Measurements from ENCODE around the gene LIFR. TPM values are rescaled to one million over a fixed set of nuclear protein-coding genes. Genes with fewer than 3 reads are reported as not detected.

LIFR gene
- total and polyA plus RNA-seq, 5 donors from 2014 or later, result not detected

DNA sequence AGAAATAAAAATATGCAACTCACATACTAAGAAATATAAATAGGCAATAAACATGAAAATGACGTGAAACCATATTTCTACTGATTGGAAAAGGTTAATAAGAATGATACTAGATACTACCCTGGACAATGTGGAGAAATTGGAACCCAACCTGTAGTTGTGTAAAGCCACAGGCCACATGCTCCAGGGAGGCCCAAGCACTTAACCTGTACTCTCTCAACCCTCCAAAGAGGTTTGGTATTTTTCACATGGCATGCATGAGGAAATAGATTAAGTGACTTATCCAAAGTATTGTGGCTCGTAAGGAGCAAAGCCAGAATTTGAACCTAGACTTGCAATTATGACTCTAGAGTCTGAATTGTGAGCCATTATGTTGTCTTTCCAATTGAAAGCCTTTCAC is 13.4 kb downstream of the LIFR start:
- no peaks in the 10 kb centered on the region for H3K9me3 ChIP-seq (ENCODE audit: control insufficient read depth in 2 of 2, low read length in 2 of 2)
- no peak overlapping the region for H3K27ac ChIP-seq (ENCODE audit: insufficient read depth, low read length, poor library complexity, severe bottlenecking)
- H3K27me3 ChIP-seq (ENCODE audit: control insufficient read depth, insufficient read depth, low read length), result peaks cover 3% of the 10 kb centered on the region
- Mint-ChIP-seq H3K9me3 (no peaks in the 10 kb centered on the region), H3K4me3 (no peak overlapping the region), H3K4me1 (no peaks in the 10 kb centered on the region), H3K27me3 (peaks cover 11% of the 10 kb centered on the region), H3K27ac (no peak overlapping the region), H3K36me3 (no peaks in the 10 kb centered on the region)
- H3K36me3 ChIP-seq (ENCODE audit: control insufficient read depth, insufficient read depth, low read length), result no peaks in the 10 kb centered on the region
- no peaks in the 10 kb centered on the region for H3K4me1 ChIP-seq (ENCODE audit: control insufficient read depth, insufficient read depth, low read length, poor library complexity, severe bottlenecking)
- ATAC-seq (ENCODE audit: low read depth in 2 of 2) (no peak), DNase-seq (no peak)
- H3K4me3 ChIP-seq (ENCODE audit: low read depth, low read length), result no peak overlapping the region

DNA sequence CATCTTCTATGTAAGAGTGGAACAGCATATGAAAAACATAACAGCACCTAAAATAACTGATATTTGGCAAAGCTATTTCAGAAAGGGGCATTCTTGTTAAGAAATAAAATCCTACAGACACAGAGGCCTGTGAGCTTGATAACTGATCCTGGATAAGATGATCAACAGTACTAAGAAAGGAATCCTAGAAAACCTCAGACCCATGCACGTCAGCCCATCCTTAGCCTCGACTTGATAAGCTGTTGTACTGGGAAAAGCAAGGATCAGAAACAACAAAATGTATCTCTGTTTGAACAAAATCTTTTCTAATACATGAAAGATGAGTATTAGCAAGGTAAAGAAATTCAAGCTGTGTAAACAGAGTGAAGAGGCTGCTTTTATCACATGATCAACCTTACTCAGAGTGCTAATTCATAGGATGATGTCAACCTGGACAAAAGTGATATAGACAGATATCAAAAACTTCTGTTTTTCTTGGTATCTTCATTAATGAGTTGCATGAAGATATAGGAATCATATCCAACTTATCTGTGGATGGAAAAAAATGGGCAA is 15.2 kb downstream of the LIFR start:
- DNase-seq (no peak), ATAC-seq (ENCODE audit: low read depth in 2 of 2) (no peak)
- no peak overlapping the region for H3K4me3 ChIP-seq (ENCODE audit: low read depth, low read length)
- H3K27ac ChIP-seq (ENCODE audit: insufficient read depth, low read length, poor library complexity, severe bottlenecking), result no peak overlapping the region
- H3K27me3 Mint-ChIP-seq, result peaks cover 12% of the 10 kb centered on the region
- peaks cover 0 to 2% (median 0%) of the 10 kb centered on the region in 7 donors for H3K9me3 Mint-ChIP-seq
- H3K4me1 ChIP-seq (ENCODE audit: control insufficient read depth, insufficient read depth, low read length, poor library complexity, severe bottlenecking), result no peaks in the 10 kb centered on the region
- no peaks in the 10 kb centered on the region for H3K36me3 Mint-ChIP-seq
- no peak overlapping the region for H3K27ac Mint-ChIP-seq
- H3K4me1 Mint-ChIP-seq, result no peaks in the 10 kb centered on the region
- no peaks in the 10 kb centered on the region for H3K36me3 ChIP-seq (ENCODE audit: control insufficient read depth, insufficient read depth, low read length)
- H3K27me3 ChIP-seq (ENCODE audit: control insufficient read depth, insufficient read depth, low read length), result peaks cover 3% of the 10 kb centered on the region
- H3K9me3 ChIP-seq (ENCODE audit: control insufficient read depth in 2 of 2, low read length in 2 of 2), result no peaks in the 10 kb centered on the region
- no peak overlapping the region for H3K4me3 Mint-ChIP-seq

DNA sequence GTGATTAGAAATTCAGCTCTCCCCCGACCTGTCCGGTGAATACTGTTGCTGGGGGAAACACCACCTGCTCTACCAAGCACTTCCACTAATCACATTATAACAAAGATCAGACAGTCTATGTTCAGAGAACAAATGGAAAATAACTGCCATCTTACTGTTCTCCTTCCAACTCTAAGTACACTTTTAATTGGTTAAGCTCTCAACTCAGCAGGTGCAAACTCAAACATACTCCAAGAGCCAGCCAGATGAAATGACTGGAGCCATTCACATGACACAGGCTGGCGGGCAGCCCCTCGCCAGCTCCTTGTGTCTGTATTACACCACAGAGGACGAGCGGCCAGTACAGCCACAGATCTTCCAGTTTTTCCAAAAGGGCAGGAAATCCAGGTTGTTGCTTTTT is 16.1 kb downstream of the LIFR start:
- peaks cover 16% of the 10 kb centered on the region for H3K27me3 Mint-ChIP-seq
- H3K27ac Mint-ChIP-seq, result no peak overlapping the region
- H3K4me1 Mint-ChIP-seq, result no peaks in the 10 kb centered on the region
- Histone ChIP-seq H3K4me3 (ENCODE audit: low read depth, low read length) (no peak overlapping the region), H3K4me1 (ENCODE audit: control insufficient read depth, insufficient read depth, low read length, poor library complexity, severe bottlenecking) (no peaks in the 10 kb centered on the region), H3K27ac (ENCODE audit: insufficient read depth, low read length, poor library complexity, severe bottlenecking) (no peak overlapping the region), H3K27me3 (ENCODE audit: control insufficient read depth, insufficient read depth, low read length) (peaks cover 3% of the 10 kb centered on the region), H3K9me3 (ENCODE audit: control insufficient read depth in 2 of 2, low read length in 2 of 2) (no peaks in the 10 kb centered on the region), H3K36me3 (ENCODE audit: control insufficient read depth, insufficient read depth, low read length) (no peaks in the 10 kb centered on the region)
- H3K4me3 Mint-ChIP-seq, result no peak overlapping the region
- DNase-seq, result no peak
- H3K36me3 Mint-ChIP-seq, result no peaks in the 10 kb centered on the region
- ATAC-seq (ENCODE audit: low read depth in 2 of 2), result no peak
- H3K9me3 Mint-ChIP-seq, result peaks cover 0 to 2% (median 0%) of the 10 kb centered on the region in 7 donors

DNA sequence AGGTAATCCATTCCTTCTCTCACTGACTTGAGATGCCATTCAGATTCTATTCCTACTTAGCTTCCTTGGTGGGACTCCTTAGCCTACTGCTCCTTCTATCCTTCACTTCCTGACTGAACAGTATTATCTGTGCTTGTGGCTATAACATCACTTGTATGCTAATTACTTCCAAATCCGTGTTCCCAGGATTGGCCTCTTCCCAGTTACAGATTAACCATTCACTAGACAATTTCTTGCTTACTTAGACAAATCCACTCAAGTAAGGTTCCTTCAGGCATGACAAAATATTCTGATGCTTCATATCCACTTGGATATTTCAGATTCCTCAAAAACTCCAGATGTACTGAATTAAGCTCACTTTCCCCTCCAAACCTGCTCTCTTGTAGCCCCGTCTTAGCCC is 18.3 kb downstream of the LIFR start:
- Histone ChIP-seq H3K9me3 (ENCODE audit: control insufficient read depth in 2 of 2, low read length in 2 of 2) (no peaks in the 10 kb centered on the region), H3K36me3 (ENCODE audit: control insufficient read depth, insufficient read depth, low read length) (no peaks in the 10 kb centered on the region), H3K27ac (ENCODE audit: insufficient read depth, low read length, poor library complexity, severe bottlenecking) (no peak overlapping the region), H3K4me3 (ENCODE audit: low read depth, low read length) (no peak overlapping the region), H3K27me3 (ENCODE audit: control insufficient read depth, insufficient read depth, low read length) (peaks cover 3% of the 10 kb centered on the region), H3K4me1 (ENCODE audit: control insufficient read depth, insufficient read depth, low read length, poor library complexity, severe bottlenecking) (no peaks in the 10 kb centered on the region)
- Mint-ChIP-seq H3K4me3 (no peak overlapping the region), H3K27ac (no peak overlapping the region), H3K27me3 (peaks cover 22% of the 10 kb centered on the region), H3K36me3 (no peaks in the 10 kb centered on the region), H3K9me3 (peaks cover 0 to 2% (median 0%) of the 10 kb centered on the region in 7 donors), H3K4me1 (no peaks in the 10 kb centered on the region)
- ATAC-seq (ENCODE audit: low read depth in 2 of 2) (no peak), DNase-seq (no peak)

DNA sequence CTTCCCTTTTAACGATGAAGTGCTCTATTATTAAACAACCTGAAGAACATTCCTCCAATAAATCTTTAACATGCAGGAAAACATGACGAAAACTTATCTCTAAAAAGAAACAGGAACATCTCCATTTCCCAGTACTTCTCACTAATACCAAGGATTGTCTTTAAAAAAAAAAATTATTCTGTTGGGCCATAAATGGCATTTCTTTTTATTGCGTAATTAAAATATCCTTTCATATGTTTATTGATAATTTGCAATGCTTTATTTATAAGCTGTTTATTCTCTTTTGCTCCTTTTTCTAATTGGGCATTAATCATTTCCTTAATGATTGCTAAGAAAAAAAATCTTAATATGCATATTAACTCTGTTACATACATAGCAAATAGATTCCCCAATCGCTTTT is 18.9 kb downstream of the LIFR start:
- Histone ChIP-seq H3K36me3 (ENCODE audit: control insufficient read depth, insufficient read depth, low read length) (no peaks in the 10 kb centered on the region), H3K27ac (ENCODE audit: insufficient read depth, low read length, poor library complexity, severe bottlenecking) (no peak overlapping the region), H3K4me1 (ENCODE audit: control insufficient read depth, insufficient read depth, low read length, poor library complexity, severe bottlenecking) (no peaks in the 10 kb centered on the region), H3K9me3 (ENCODE audit: control insufficient read depth in 2 of 2, low read length in 2 of 2) (no peaks in the 10 kb centered on the region), H3K27me3 (ENCODE audit: control insufficient read depth, insufficient read depth, low read length) (peaks cover 3% of the 10 kb centered on the region), H3K4me3 (ENCODE audit: low read depth, low read length) (no peak overlapping the region)
- no peak overlapping the region for H3K4me3 Mint-ChIP-seq
- peaks cover 22% of the 10 kb centered on the region for H3K27me3 Mint-ChIP-seq
- no peak overlapping the region for H3K27ac Mint-ChIP-seq
- no peak for DNase-seq
- H3K36me3 Mint-ChIP-seq, result no peaks in the 10 kb centered on the region
- no peak for ATAC-seq (ENCODE audit: low read depth in 2 of 2)
- H3K4me1 Mint-ChIP-seq, result no peaks in the 10 kb centered on the region
- peaks cover 0 to 2% (median 0%) of the 10 kb centered on the region in 7 donors for H3K9me3 Mint-ChIP-seq

DNA sequence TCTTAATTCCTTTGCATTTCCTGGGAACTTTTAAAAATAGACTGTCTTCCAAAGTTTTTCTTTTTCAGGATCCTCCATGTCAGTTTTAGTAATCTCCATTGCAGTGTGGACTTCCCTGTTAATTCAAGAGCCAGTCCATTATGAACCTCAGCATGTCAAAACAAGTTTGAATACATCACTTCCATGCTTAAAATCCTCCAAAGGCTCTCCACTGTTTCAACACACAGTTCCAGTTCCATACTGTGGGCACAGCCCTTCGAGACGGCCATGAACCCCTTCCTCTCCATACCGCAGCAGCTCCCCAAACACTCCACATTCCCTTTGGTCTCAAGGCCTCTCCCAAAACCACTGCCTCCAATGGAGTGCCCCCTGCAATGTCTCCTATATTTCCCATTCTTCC is 19.5 kb downstream of the LIFR start:
- no peak for DNase-seq
- Mint-ChIP-seq H3K36me3 (no peaks in the 10 kb centered on the region), H3K9me3 (peaks cover 0 to 2% (median 0%) of the 10 kb centered on the region in 7 donors), H3K4me3 (no peak overlapping the region), H3K4me1 (no peaks in the 10 kb centered on the region), H3K27me3 (peaks cover 26% of the 10 kb centered on the region), H3K27ac (no peak overlapping the region)
- Histone ChIP-seq H3K9me3 (ENCODE audit: control insufficient read depth in 2 of 2, low read length in 2 of 2) (no peaks in the 10 kb centered on the region), H3K27ac (ENCODE audit: insufficient read depth, low read length, poor library complexity, severe bottlenecking) (no peak overlapping the region), H3K27me3 (ENCODE audit: control insufficient read depth, insufficient read depth, low read length) (peaks cover 3% of the 10 kb centered on the region), H3K4me1 (ENCODE audit: control insufficient read depth, insufficient read depth, low read length, poor library complexity, severe bottlenecking) (no peaks in the 10 kb centered on the region), H3K4me3 (ENCODE audit: low read depth, low read length) (no peak overlapping the region), H3K36me3 (ENCODE audit: control insufficient read depth, insufficient read depth, low read length) (no peaks in the 10 kb centered on the region)
- no peak for ATAC-seq (ENCODE audit: low read depth in 2 of 2)

DNA sequence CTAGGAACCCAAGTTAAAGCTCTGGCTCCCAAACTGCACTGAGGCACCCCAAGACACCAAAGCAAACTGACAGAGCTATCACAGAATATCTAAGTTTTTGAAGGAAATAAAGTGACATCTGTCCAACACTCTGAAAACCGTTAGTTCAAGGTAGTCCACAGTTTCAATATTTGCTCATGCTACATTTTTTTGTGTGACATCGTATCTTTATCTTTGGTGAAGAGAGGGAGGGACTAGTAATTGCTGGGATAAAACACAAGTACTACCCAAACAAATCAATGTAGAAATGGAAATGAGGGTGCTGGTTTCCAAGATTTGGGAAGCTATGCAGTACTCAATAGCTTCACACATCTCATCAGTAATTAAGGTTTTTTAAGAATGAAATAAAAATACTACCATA is 20.6 kb downstream of the LIFR start:
- no peaks in the 10 kb centered on the region for H3K36me3 Mint-ChIP-seq

DNA sequence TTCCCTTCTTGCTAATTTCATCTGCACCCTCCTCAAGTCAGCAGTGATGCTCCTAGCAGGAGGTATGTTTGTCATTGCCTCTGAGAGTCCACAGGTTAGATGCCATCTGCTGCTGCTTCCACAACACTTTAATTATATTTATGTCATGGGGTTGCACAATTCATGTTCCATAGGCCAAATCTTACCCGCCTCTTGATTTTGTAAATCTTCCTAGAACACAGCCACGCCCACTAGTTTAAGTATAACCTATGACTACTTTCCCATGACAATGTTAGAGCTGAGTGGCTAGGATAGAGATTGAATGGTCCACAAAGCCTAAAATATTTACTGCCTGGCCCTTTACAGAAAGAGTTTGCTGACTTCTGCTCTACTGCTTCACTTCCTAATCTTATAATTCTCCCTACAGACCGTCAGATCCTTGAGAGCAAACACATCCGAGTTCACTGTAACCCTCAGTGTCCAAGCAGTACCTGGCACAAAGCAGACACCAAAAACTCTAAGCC is 21.1 kb downstream of the LIFR start:
- Mint-ChIP-seq H3K4me1 (no peaks in the 10 kb centered on the region), H3K36me3 (no peaks in the 10 kb centered on the region), H3K4me3 (no peak overlapping the region), H3K27ac (no peak overlapping the region), H3K9me3 (peaks cover 0 to 2% (median 0%) of the 10 kb centered on the region in 7 donors), H3K27me3 (peaks cover 26% of the 10 kb centered on the region)
- DNase-seq (no peak), ATAC-seq (ENCODE audit: low read depth in 2 of 2) (no peak)
- H3K27me3 ChIP-seq (ENCODE audit: control insufficient read depth, insufficient read depth, low read length), result peaks cover 2% of the 10 kb centered on the region
- H3K4me3 ChIP-seq (ENCODE audit: low read depth, low read length), result no peak overlapping the region
- H3K36me3 ChIP-seq (ENCODE audit: control insufficient read depth, insufficient read depth, low read length), result no peaks in the 10 kb centered on the region
- H3K27ac ChIP-seq (ENCODE audit: insufficient read depth, low read length, poor library complexity, severe bottlenecking), result no peak overlapping the region
- H3K9me3 ChIP-seq (ENCODE audit: control insufficient read depth in 2 of 2, low read length in 2 of 2), result no peaks in the 10 kb centered on the region
- no peaks in the 10 kb centered on the region for H3K4me1 ChIP-seq (ENCODE audit: control insufficient read depth, insufficient read depth, low read length, poor library complexity, severe bottlenecking)

More for the DNA sequence above, 20.6 kb downstream of the LIFR start:
- DNase-seq, result no peak
- no peaks in the 10 kb centered on the region for H3K27me3 ChIP-seq (ENCODE audit: control insufficient read depth, insufficient read depth, low read length)
- Mint-ChIP-seq H3K27ac (no peak overlapping the region), H3K27me3 (peaks cover 26% of the 10 kb centered on the region), H3K4me3 (no peak overlapping the region), H3K9me3 (peaks cover 0 to 2% (median 0%) of the 10 kb centered on the region in 7 donors), H3K4me1 (no peaks in the 10 kb centered on the region)
- H3K27ac ChIP-seq (ENCODE audit: insufficient read depth, low read length, poor library complexity, severe bottlenecking), result no peak overlapping the region
- H3K4me1 ChIP-seq (ENCODE audit: control insufficient read depth, insufficient read depth, low read length, poor library complexity, severe bottlenecking), result no peaks in the 10 kb centered on the region
- no peaks in the 10 kb centered on the region for H3K9me3 ChIP-seq (ENCODE audit: control insufficient read depth in 2 of 2, low read length in 2 of 2)
- no peak for ATAC-seq (ENCODE audit: low read depth in 2 of 2)
- H3K36me3 ChIP-seq (ENCODE audit: control insufficient read depth, insufficient read depth, low read length), result no peaks in the 10 kb centered on the region
- H3K4me3 ChIP-seq (ENCODE audit: low read depth, low read length), result no peak overlapping the region
